ENCODE data around the gene TOR1B. TPM values are rescaled to one million over a fixed set of nuclear protein-coding genes. Genes with fewer than 3 reads are reported as not detected.

Gene TOR1B
- total RNA-seq, 1 experiment from 2014 or later: 19.0 TPM

GRCh38 chr9:129836311-129837007, 33.5 kb downstream of the TOR1B start:
- H3K79me2 ChIP-seq (ENCODE audit: insufficient read depth, low read length): peaks cover 19% of the 10 kb centered on the region
- peaks cover 4 to 18% of the 10 kb centered on the region in 2 experiments; a peak in 3 of 4 replicates for H3K4me1 ChIP-seq (ENCODE audit: control insufficient read depth in 1 of 2, insufficient read depth in 2 of 2, low read length in 2 of 2)
- no peak overlapping the region for H3K27ac ChIP-seq (ENCODE audit: low read depth, low read length)
- no peak for DNase-seq (ENCODE audit: low read depth, low spot score)
- no peak for TF ChIP-seq SIN3A (IDR thresholded peaks at IDR 0.05; ENCODE audit: low read depth)
- TF ChIP-seq CTCF (IDR thresholded peaks at IDR 0.05 in 2 of 3, conservative IDR thresholded peaks at IDR 0.05 in 1 of 3; ENCODE audit: borderline replicate concordance in 1 of 3, insufficient read depth in 1 of 3, low read depth in 2 of 3, low read length in 2 of 3): peak in 1 of 3 experiments; percentile 6; a peak in 1 of 6 replicates
- TF ChIP-seq REST (IDR thresholded peaks at IDR 0.05; ENCODE audit: low read depth): no peak
- no peak overlapping the region for H2AFZ ChIP-seq (ENCODE audit: low read depth, low read length, poor library complexity, severe bottlenecking)
- intact Hi-C loops (cut with micrococcal nuclease): no loop called here
- peak overlapping the region; percentile 90 for H3K9ac ChIP-seq (ENCODE audit: low read length)
- H3K9me3 ChIP-seq (ENCODE audit: control insufficient read depth in 1 of 2, insufficient read depth in 1 of 2, low read depth in 1 of 2, low read length in 2 of 2): no peaks in the 10 kb centered on the region
- peak overlapping the region; percentile 60 to 100 for H3K4me3 ChIP-seq (replicated peaks in 1 of 2; ENCODE audit: low read depth in 1 of 2, low read length in 2 of 2)
- peaks cover 3 to 8% of the 10 kb centered on the region in 2 experiments; a peak in 2 of 4 replicates for H3K36me3 ChIP-seq (ENCODE audit: control insufficient read depth in 1 of 2, insufficient read depth in 2 of 2, low read length in 2 of 2)
- no peak for ATAC-seq
- POLR2A ChIA-PET: no interaction called here
- BruUV-seq (replicated peaks): no TSS peak
- no peaks in the 10 kb centered on the region for H3K9me2 ChIP-seq (ENCODE audit: insufficient read depth)
- H4K20me1 ChIP-seq (ENCODE audit: insufficient read depth): no peaks in the 10 kb centered on the region
- RAD21 ChIA-PET (ENCODE audit: low non-redundant PET in 1 of 2, low total read pairs in 2 of 2, uncharacterized antibody in 2 of 2, unreplicated experiment in 2 of 2): no interaction called here
- no peaks in the 10 kb centered on the region for H3K27me3 ChIP-seq (ENCODE audit: insufficient read depth, low read length)
- peak overlapping the region; percentile 94 for H3K4me2 ChIP-seq (ENCODE audit: low read length)
- CTCF ChIA-PET: interaction anchor here (0.8 kb wide), 1 partner anchor 9 kb away, joined by 3 read pairs; no protein-coding TSS in a partner anchor
